Rectal smooth muscle tissue (tissue), 1 donor: ENCODE data around the gene CCDC69.

Experiments used
- H3K27ac ChIP-seq: one replicate; pipeline ENCODE4 v1.7.0; 2013; ENCODE audit warnings: low read depth, low read length, inconsistent platforms
- H3K27me3 ChIP-seq: one replicate; pipeline ENCODE4 v1.7.0; 2013; ENCODE audit warnings: low read length; ENCODE audit not compliant: control insufficient read depth, insufficient read depth
- H3K36me3 ChIP-seq: one replicate; pipeline ENCODE4 v1.7.0; 2013; ENCODE audit warnings: low read length; ENCODE audit not compliant: control insufficient read depth, insufficient read depth
- H3K4me1 ChIP-seq: one replicate; pipeline ENCODE4 v1.7.0; 2013; ENCODE audit warnings: low read length; ENCODE audit not compliant: control insufficient read depth, insufficient read depth
- H3K4me3 ChIP-seq: one replicate; pipeline ENCODE4 v1.7.0; 2013; ENCODE audit warnings: low read length
- H3K9ac ChIP-seq: one replicate; pipeline ENCODE4 v1.7.0; 2013; ENCODE audit warnings: low read length

The CCDC69 gene

DNA sequence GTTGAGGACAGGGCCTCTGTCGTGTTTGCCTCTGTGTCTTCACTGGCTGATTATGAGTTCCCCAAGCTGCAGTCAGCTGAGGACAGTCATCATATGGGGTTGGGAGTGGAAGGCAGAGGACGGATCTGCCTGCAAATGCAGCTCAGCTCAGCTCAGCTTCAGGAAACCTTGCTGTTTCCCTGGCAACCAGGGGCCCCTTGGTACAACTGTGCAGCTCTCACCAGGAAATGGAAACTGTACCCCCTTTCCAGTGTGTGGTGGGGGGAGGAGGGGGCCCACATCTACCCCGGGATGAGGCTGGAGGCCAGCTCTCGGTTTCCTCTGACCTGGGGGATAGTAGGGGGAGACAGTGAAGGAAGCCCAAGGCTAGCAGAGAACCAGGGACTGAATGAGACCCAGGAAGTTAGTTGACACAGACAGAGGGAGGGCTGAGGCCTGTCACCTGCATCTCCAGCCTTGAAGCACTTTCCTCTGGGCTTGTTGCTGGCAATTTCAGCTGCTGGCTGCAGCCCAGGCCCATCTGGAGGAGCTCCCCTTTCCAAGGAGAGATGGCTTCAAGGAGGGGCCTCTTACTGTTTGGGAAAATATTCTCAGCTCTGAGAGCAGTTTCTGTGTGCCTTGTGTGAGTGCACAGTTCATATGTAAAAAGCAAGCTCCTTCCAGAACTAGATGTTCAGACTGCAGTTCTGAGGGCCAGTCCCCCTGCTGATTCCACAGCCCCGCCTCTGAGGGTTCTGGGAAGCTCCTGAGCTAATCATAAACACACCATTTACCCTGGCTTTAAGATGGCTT, 73.2 kb downstream of the CCDC69 start:
- H3K27ac ChIP-seq, result peak overlapping the region; percentile 93
- H3K36me3 ChIP-seq, result peaks cover 1% of the 10 kb centered on the region
- peak overlapping the region; percentile 38 for H3K4me3 ChIP-seq
- peaks cover 34% of the 10 kb centered on the region for H3K4me1 ChIP-seq
- peak overlapping the region; percentile 13 for H3K9ac ChIP-seq
- H3K27me3 ChIP-seq, result no peaks in the 10 kb centered on the region

DNA sequence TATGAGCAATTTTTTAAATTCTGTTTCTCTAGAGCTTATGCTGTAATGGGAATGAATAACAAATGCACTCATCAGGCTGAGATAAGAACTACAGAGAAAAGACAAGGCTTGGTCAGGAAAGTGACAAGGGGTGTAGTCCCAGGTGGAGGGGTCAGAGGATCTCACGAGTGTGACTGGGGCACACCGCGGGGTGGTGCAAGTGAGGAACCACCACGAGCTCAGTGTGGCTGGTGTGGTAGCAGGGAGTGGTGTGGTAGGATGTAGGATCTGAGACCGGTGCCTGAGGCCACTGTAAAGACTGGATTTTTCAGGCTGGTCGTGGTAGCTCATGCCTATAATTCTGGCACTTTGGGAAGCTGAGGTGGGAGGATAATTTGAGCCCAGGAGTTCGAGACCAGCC, 75.3 kb downstream of the CCDC69 start:
- H3K27ac ChIP-seq, result peak overlapping the region; percentile 51
- H3K27me3 ChIP-seq, result no peaks in the 10 kb centered on the region
- no peak overlapping the region for H3K4me3 ChIP-seq
- H3K9ac ChIP-seq, result no peak overlapping the region
- peaks cover 8% of the 10 kb centered on the region for H3K36me3 ChIP-seq
- H3K4me1 ChIP-seq, result peaks cover 35% of the 10 kb centered on the region

DNA sequence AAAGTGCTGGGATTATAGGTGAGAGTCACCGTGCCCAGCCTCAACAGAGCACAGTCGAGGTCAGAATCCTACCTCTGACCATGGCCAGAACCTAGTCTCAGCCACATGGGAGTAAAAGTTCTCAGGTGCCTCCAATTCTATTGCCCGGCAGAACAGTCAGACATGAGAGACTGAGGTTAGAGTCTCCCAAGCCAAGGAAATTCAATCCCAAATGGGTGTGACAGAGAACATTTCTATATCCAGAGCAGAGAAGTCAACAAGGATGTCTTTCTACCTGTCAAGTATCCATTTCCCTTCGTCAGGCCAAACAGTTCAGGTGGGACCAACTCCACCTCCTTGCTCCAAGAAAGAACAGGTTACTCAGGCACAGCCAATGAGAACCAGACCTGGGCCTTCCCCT, 76.9 kb downstream of the CCDC69 start:
- Histone ChIP-seq H3K4me1 (peaks cover 38% of the 10 kb centered on the region), H3K4me3 (no peak overlapping the region), H3K27me3 (no peaks in the 10 kb centered on the region), H3K9ac (no peak overlapping the region), H3K36me3 (peaks cover 8% of the 10 kb centered on the region), H3K27ac (no peak overlapping the region)

DNA sequence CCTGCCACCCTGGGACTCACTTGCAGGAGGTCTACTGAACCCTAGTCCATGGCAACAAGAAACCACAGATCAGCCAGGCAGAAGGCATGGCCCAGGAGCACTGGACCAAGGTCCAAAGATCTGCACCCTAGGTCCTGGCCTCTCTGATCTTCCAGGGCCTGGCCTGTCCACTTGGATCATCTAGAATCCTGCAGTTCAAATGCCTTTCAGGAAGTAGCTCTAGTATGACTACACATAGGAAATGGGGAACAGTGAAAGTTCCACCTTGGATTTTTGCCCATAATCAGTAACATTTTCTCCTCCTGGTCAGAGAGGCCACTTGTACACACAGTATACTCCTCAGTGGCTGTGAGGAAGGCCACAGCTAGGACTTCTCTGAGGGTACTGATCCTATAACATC, 77.8 kb downstream of the CCDC69 start:
- H3K36me3 ChIP-seq, result peaks cover 8% of the 10 kb centered on the region
- H3K27ac ChIP-seq, result no peak overlapping the region
- H3K9ac ChIP-seq, result no peak overlapping the region
- peaks cover 37% of the 10 kb centered on the region for H3K4me1 ChIP-seq
- H3K4me3 ChIP-seq, result no peak overlapping the region
- H3K27me3 ChIP-seq, result no peaks in the 10 kb centered on the region

DNA sequence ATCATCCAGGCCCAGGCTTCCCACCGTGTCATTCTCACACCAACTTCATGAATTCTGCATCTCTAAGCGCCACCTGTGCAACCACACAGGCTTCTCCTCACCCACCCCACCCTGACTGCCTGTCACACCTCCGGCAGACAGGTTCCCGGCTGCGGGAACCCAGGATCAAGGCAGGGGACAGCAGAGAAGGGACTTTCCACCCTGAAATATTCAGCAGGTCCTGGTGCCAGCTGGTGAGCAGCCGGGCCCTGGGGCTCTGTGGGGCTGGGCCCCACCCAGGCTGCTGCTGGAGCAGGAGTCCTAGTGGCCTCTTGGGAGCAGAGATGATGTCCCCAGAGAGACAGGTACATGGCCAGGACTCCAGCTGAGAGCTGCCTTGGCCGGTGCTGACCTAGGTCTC, 79.0 kb downstream of the CCDC69 start:
- peaks cover 29% of the 10 kb centered on the region for H3K4me1 ChIP-seq
- H3K27ac ChIP-seq, result no peak overlapping the region
- peaks cover 8% of the 10 kb centered on the region for H3K36me3 ChIP-seq
- H3K27me3 ChIP-seq, result no peaks in the 10 kb centered on the region
- H3K9ac ChIP-seq, result no peak overlapping the region
- H3K4me3 ChIP-seq, result no peak overlapping the region

DNA sequence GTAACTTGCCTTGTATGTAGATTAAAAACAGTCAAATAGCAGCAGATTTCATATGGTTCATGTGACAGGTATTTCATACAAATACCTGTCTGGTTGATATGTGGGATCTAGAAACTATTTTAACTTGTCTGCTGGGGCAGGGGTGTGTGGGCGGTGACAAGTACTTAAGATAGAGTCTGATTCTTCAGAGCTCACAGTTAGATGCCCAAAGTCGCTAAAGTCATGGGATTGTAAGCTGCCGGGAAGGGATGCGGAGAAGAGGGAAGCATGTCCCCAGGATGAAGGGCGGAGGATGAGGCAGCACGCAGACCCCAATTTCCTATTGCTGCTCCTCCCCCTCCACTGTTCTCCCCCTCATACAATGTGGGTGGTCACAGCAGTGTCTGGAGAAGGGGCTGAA, 79.6 kb downstream of the CCDC69 start:
- Histone ChIP-seq H3K9ac (no peak overlapping the region), H3K4me1 (peaks cover 28% of the 10 kb centered on the region), H3K4me3 (no peak overlapping the region), H3K27ac (no peak overlapping the region), H3K36me3 (peaks cover 11% of the 10 kb centered on the region), H3K27me3 (no peaks in the 10 kb centered on the region)

DNA sequence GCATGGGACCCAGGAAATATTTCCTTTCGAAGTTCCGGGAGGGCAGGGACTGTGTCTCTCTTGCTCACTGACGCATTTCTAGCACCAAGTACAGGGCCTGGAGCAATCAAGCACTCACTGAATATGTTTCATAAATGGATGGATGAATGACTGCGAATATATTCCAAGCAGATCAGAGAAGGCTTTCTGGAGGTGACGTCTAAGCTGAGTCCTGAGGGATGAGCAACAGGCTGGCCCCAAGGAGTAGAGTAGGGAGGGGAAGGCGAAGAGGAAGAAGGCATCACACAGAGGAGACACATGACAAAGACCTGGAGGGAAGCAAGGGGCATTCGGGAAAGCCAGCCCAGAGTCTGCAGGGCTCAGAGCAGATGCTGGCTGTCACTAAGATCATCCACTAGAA, 80.2 kb downstream of the CCDC69 start:
- Histone ChIP-seq H3K27me3 (no peaks in the 10 kb centered on the region), H3K36me3 (peaks cover 17% of the 10 kb centered on the region), H3K4me3 (no peak overlapping the region), H3K4me1 (peaks cover 28% of the 10 kb centered on the region), H3K9ac (no peak overlapping the region), H3K27ac (no peak overlapping the region)

DNA sequence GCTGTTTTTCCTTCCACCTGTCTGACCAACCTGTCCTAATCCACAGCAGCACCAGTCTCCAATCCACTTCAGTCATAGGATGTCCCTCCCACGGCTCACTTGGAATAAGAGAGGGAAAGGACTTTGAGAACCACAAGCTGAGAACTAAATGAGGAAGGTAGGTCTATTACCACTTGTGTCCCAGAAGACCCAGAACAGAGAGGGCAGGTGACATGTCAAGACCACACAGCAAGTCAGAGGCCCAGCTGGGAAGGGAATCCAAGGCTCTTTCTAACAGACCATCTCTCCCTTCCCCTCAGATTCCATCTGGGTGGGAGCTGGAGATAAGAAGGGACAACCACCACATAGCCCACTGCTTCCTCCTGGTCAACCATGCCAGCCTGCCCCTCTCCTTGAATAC, 81.0 kb downstream of the CCDC69 start:
- no peak overlapping the region for H3K9ac ChIP-seq
- peaks cover 28% of the 10 kb centered on the region for H3K4me1 ChIP-seq
- peak overlapping the region; percentile 10 for H3K27ac ChIP-seq
- H3K27me3 ChIP-seq, result no peaks in the 10 kb centered on the region
- H3K36me3 ChIP-seq, result peaks cover 20% of the 10 kb centered on the region
- H3K4me3 ChIP-seq, result no peak overlapping the region

DNA sequence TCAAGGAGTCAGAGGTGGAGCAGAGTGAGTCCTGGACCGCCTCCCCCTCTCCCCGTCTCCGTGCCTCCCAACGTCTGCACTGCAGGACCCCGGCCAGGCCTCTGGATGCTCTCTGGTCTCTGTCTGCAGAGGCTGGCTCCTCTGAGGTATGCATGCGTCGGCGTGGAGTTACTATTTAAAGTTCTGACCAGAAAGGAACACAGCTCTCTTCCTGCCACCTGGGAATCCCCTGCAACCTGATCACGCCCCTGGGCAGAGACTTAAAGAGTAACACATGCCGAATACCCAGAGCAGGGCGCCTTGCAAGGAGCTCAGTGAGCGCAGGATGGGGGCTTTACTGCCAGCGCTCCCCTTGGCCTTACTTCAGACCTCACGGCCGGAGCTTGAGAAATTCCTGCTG, 82.4 kb downstream of the CCDC69 start:
- Histone ChIP-seq H3K4me1 (peaks cover 28% of the 10 kb centered on the region), H3K4me3 (peak overlapping the region; percentile 37), H3K27ac (peak overlapping the region; percentile 65), H3K9ac (no peak overlapping the region), H3K36me3 (peaks cover 24% of the 10 kb centered on the region), H3K27me3 (no peaks in the 10 kb centered on the region)

DNA sequence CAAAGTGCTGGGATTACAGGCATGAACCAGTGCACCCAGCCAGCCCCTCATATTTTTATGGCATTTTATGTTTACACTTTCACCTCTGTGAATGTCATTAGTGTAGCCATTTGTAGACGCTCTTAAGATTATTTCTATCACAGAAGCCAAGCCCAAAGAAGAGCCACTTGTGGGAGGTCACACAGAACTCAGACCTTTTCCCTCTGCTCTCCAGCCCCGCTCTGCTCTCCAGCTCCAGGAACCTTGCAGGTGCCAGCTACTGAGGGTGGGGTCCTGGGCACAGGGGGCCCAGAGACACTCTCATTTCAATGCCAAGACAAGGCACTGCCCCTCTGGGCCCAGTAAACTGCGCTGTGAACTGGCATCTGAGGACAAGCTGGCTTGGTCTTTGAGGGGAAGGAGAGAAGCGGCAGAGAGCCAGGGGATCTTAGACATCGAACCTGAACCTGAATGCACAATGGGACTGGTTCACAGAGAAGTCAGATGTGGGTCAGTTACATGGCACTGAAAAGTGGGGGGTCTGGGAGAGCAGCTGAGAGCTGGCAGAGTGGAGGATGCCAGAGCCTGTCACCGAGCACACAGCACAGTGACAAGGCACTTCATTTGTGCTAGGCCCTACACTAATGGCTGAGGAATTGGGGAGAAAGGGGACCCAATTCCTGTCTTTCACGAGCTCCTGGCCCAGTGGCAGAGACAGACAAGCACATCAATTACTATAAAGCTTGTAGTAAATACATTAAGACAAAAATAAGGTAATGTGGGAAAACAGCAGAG, 83.0 kb downstream of the CCDC69 start:
- H3K27ac ChIP-seq, result peak overlapping the region; percentile 29
- H3K9ac ChIP-seq, result no peak overlapping the region
- H3K4me3 ChIP-seq, result no peak overlapping the region
- peaks cover 28% of the 10 kb centered on the region for H3K4me1 ChIP-seq
- H3K36me3 ChIP-seq, result peaks cover 31% of the 10 kb centered on the region
- H3K27me3 ChIP-seq, result no peaks in the 10 kb centered on the region

DNA sequence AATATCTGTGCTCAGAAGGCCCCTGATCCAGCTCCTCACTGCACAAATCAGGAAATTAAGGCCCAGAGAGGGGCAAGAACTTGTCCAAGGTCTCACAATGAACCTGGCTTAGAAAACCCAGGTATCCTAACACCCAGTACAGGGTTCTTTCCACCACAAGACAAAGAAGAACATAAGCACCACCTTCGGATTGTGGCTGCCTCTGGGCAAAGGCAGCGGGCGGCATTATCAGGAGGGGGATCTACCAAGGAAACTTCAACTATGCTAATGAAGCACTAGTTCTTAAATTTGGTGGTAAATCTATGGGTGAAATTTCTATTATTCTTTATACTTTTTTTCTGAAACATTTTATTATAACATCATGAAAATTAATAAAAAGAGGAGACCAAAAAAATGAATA, 84.2 kb downstream of the CCDC69 start:
- no peak overlapping the region for H3K9ac ChIP-seq
- no peaks in the 10 kb centered on the region for H3K27me3 ChIP-seq
- H3K4me1 ChIP-seq, result peaks cover 22% of the 10 kb centered on the region
- no peak overlapping the region for H3K4me3 ChIP-seq
- peaks cover 30% of the 10 kb centered on the region for H3K36me3 ChIP-seq
- H3K27ac ChIP-seq, result no peak overlapping the region

DNA sequence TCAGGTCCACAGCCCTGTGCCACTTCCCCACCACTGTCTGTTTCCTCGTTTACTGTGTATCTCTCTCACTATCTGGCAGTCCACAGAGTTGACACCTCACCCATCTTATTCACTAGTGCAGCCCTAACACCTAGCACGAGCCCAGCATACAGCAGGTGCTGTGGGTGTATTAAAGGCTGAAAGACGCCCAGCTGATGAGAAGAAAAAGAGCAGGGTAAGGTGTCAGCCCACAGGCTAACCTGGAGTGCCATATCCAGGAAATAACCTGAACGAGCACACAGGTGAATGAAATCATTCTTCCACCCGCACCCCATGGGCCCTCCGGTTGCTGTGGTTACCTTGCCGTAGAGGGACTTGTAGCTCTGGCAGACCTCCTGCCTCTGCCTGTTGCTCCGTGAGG, 84.9 kb downstream of the CCDC69 start:
- H3K27ac ChIP-seq, result no peak overlapping the region
- H3K36me3 ChIP-seq, result peaks cover 35% of the 10 kb centered on the region
- no peak overlapping the region for H3K4me3 ChIP-seq
- peaks cover 19% of the 10 kb centered on the region for H3K4me1 ChIP-seq
- H3K27me3 ChIP-seq, result no peaks in the 10 kb centered on the region
- H3K9ac ChIP-seq, result no peak overlapping the region
